ENCODE measurements around the gene OPN4.

OPN4 gene

DNA sequence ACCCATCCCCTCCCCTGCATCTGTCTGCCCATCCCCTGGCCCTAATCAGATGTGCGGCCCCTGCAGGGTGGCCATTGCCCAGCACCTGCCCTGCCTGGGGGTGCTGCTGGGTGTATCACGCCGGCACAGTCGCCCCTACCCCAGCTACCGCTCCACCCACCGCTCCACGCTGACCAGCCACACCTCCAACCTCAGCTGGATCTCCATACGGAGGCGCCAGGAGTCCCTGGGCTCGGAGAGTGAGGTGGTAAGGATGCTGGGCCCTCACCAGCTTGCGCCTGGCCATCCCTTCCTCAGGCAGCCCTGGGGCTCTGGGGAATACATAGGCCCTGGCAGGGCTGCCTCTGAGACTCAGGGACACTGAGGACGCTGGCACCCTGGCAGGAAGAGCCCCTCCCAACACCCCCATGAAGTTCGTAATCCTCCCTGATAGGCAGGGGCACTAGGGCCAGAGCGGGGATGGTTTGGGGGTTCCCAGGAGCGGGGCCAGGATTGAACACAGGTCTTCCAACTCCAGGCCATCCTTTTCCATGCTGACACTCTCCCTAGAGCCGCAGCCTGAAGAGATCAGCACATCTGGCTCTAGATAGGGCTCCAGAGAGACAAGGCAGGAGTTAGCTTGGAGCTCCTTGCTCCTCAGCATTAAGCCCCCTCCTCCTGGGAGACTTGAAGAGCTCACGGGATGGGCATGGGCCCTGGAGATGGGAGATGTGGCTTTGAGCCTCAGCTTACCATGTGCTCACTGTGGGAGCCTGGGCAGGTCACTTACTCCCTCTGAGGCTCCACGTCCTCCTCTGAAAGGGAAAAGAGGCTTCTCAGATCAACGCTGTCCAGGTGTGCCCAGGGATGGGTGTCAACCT is 8.1 kb downstream of the OPN4 start:
- DNase-seq = no peak

DNA sequence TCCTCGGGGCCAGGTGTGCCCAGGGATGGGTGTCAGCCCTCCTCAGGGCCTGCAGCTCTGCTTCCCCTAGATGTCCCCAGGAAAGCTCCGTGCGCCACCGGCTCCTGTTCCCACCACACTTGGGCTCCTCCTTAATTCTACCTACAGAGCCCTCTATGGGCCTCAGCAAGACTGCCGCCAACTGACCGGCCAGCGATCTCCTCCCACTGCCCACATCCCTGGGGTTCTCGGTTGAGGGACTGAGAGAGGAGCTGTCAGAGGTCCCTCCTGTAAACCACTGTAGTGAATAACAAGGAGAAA is 8.6 kb downstream of the OPN4 start:
- DNase-seq = no peak

DNA sequence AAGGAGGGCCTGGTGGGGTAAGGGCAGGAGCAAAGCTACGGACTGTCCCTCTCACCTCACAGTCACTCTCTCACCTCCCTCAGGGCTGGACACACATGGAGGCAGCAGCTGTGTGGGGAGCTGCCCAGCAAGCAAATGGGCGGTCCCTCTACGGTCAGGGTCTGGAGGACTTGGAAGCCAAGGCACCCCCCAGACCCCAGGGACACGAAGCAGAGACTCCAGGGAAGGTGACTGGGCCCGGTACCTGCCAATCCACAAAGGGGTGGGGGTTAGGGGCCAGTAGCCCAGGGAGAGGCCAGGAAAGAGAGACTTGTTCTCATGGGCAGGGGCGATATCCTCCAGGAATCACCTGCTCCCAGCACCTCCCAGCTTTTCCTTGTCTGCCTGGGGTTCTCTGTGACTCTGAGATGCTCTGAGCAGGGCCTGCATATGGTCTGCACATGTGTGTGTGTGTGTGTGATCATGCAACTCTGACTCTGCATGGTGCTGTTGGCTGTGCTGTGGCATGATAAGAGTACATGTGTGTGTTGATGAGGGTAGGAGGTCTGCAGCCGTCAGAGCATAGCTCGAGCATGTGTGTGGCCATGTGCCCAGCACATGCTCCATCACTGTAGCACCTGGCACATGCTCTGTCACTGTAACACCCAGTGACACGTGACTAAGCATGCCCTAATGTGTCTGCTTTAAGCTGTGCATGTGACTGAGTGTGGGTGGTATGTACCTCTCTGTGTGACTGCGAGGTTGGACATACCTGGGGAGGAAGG is 9.4 kb downstream of the OPN4 start:
- DNase-seq = no peak

DNA sequence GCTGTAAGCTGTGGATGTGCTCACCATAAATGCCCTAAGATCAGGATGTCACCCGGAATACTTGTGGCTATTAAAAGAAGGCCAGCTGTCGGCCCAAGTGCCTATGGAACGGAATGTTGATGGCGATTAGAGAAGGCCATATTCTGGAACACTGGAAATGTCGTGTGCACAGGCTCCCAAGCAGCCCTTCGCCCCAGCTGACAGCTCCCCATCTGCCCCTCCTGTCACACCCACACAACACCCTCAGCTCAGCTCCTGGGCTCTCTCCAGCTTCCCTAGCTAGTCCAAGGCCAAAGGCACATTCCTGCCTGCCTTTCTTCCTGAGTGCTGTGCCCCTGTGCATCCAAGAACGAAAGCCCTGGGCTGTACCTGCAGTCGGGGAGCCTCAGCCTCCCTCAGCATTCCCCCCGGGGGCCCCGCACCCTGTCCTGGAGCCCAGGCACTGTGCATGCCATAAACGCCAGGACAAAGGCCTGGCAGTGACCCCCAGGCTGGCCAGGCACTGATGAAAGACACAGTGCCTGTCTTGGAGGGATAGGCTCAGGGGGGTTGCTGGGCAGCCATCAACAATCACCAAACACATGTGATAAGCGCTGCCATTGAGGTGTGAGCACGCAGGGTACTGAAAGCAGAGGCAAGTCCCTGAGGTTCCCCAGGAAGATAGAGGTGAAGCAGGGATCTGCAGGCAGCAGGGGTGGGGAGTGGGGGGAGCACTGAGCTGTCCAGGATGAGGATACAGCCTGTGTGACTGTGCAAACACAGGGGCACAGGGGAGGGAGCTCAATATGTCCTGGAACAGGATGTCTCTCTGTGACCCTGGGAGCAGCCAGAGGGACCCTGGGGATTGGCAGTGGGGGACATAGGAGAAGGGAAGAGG is 10.2 kb downstream of the OPN4 start:
- no peak for DNase-seq

DNA sequence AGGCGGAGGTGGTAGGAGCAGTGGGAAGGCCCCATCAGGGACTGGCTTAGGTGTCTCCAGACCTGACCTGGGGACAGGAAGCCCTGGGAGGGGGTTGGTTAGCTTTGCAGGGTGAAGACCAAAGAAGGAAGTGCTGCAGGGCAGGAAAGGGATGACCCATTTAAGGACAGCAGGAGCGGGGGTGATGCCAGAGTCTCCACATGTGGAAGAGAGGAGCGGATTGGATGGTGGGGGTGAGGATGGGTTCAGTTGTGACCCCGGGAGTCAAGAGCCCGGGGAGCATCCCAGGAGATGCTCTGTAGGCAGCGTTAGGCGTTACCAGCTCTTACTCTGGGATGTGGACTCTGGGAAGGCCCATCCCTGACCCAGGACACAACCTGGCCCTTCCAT is 10.9 kb downstream of the OPN4 start:
- DNase-seq = no peak

DNA sequence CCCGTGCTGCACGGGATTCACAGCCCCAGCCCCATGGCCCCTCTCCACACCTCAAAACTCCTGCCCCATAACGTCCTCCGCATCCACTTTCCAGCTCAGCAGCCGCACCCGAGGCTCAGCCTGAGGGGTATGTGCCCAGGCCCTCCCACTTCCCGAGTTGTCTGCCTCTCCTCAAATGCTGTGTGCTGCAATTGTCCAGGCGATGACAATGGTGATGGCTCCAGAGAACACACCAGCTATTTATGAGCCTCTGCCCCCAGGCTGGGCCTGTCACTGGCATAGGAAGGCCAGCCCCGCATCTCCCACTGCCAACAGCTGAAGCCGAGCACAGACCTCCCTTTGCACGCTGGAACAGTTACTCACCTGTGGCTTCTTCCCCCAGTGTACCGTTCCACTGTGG is 11.5 kb downstream of the OPN4 start:
- no peak for DNase-seq

DNA sequence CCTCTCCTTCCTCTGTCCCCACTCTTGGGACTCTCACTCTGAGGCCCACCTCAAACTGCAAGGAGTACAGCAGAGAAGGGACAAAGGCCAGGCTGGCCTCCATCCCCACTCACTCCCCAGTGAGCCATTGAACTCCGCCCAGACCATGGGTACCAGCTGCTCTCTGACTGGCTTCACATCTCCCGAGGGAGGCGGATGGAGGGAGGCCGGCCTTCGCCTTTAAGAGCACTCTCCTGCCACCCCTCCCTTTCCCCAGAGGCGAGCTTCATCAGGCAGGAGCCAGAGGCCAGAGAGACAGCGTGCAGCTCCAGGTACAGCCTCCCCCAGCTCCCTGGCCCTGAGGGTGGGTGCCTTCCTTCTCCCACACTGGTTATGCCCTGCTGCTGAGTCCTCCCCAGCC is 12.2 kb downstream of the OPN4 start:
- no peak for DNase-seq

DNA sequence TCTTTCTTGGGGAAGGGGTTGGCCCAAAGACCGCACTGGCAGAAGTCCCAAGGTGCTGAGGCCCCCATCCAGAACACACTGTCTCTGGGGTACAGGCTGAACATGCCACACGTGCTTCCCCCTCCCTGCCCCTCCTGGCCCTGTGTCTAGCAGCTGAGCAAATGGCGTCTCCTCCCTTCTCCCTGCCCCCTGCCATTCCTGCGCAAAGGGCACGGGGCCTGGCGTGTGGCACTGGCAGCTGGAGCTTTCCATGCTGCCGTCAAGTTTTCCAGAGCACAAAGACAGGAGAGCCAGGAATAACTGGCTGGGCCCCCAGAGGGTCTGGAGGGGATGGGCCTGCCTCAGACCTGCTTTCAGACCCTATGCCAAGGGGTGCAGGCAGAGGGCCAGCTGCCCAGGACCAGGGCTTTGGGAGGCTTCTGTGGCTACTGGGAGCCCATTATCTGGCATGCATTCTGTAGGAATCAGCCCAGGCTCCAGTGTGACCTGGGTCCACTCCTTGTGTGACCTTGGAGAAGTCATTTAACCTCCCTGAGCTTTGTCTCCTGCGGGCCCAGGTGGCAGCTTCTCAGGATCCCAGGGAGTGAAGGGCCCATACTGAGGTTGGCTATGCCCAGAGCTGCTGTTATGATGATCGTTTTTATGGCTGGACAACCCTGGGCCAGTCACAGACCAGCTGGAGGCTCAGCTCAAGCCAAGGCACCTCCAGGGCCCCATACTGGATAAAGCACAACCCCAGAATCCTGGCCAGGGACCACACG is 13.3 kb downstream of the OPN4 start:
- DNase-seq = no peak

DNA sequence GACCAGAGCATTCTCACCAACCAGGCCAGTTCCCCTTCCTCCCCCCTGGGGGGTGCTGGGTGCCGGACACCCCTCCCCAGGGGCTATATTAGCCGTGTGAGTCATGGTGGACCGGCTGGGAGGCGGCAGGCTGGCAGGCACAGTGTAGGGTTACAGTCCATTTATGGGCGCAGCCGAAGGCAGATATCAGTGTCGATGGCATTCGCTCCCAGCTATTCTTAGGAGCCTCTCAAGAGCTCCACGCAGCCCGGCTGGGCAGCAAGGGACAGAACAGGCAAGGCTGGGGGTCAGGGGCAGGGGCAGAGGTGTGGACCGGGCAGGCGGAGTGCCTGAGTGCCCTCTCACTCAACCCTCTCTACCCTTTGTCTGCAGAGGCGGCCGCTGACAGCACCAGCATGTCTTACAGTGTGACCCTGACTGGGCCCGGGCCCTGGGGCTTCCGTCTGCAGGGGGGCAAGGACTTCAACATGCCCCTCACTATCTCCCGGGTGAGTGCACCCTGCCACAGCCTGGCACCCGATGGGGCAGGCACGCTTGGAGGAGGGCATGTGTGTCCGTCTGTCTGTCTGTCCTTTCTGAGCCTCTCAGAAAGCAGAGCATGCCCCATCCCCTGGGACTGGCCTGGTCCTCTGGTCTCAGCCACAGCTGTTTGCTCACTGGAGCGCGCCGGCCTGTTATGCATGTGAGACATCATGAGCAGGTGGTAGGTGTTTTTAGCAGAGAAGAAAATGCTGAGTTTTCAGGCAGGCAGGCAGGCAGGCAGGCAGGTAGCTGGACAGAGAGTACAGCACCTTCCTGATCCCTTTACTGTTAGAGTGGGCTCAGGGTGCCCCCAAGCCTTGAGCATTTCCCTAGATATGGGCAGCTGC is 14.2 kb downstream of the OPN4 start, which contains the start of gene LDB3:
Gene LDB3 (plus strand): TSS at position 215 of the 869 bp plus-strand sequence. CDS start 181 bp downstream, at position 396.
- no peak for DNase-seq

DNA sequence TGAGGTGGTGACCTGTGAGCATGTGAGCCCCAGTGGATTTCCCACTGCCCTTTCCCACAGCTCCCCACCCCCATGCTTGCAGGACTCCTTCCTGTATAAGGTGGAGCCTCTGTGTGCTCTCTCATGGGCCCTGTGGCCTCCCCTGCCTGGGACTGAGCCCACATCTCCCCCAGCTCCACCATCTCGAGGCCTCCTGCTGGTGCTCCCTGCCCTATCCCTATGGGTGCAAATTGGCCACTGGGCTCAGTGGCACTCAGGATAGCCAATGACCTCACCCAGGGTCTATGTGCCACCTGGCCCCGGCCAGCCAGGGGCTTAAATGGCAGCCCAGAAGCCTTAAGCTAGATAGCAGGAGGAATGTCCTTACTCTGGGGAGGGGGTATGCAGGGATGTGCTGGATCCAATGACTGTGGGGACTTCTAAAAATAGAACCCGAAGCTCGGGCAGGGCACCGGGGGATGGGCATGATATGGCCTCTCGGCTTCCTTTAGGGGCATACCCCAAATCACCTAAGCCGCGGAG is 16.0 kb downstream of the OPN4 start:
- no peak for DNase-seq

DNA sequence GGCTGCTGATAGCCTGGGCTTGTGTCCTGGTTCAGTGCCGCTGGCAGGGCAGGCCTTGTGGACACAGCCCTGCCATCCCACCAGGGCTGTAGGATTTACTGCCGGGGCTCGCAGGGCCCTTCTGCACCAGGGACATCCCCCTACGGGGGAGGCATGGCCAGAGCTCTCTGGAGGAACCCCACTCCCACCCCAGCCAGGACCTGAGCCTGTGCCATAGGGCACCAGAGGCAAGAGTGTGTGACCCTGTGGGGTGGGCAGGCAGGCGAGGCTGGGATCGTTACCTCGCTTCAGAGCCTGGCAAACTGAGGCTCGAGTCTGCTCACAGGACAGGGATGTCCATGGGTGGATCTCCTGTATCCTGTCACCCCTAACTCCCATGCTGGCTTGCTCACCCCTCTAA is 16.5 kb downstream of the OPN4 start:
- no peak for DNase-seq

DNA sequence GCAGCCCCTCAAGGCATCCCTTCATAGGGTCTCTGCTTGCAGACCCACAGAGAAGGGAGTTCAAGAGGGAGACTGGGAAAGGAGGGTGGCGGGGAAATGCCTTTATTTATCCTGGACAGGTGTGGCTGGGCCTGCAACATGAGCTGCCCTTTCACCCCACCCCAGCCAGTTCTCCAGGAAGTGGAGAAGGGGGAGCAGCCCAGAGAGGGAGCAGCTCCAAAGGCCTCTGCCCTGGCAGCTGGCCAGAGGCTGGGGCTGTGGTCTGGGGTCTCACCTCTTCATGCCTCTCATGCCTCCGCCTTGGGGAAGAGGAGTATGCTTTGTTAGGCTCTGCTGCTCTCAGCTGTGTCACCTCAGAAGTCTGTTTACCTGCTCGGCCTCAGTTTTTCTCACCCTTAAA is 17.1 kb downstream of the OPN4 start:
- no peak for DNase-seq

DNA sequence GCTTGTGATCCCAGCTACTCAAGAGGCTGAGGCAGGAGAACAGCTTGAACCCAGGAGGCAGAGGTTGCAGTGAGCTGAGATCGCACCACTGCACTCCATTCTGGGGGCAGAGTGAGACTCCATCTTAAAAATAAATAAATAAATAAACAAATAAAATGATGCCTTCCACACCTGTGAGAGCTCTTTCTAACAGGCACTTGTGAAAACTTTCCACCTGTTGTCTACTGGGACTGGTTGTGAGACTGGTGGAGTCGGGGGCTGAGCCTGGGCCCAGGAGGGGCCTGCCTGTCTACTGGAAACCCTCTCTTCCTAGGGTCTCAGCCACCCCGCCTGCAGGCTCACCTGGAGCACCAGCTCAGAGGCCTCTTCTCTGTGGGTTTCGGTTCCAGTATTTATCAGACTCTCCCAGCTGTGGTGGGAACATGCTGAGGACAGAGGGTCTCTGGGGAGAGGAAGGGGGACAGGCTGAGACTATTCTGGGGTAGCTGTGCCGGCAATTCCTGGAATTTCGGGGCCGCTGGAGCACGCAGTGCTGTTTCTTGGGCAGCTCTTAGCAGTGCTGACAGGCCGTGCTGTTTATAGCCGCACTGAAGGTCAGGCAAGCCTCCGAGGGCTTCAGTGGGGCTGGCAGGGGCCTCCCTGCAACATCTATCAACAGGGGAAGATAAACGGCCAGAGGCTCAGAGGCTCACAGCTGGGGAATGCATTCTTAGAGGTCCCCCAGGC is 17.8 kb downstream of the OPN4 start:
- no peak for DNase-seq

DNA sequence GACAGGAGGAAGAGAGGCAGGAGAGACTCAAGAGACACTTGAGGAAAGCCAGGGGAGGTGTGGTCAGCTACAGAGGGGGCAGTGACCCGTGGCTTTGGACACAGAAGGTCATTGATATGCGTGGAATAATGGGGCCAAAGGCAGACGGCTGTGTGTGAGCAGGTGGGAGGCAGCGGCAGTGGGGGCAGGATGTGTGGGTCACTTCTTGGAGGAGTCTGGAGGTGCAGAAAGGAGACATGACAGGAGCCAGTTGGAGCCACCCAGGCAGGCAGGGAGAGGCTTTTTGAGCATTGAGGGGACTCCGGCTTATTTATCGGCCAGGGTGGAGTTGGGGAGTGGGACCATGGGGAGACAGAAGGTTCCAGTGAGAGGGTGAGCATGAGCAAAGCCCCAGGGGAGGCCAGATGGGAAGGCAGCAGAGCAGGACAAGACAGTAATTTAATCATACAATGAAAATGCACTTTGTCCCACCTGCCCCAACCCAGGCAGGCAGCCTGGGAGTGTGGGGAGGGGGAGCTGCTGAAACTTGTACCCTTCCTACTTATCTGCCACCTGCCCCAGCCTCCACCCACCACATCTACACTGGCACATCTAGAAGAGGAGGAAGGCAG is 19.0 kb downstream of the OPN4 start:
- no peak for DNase-seq

DNA sequence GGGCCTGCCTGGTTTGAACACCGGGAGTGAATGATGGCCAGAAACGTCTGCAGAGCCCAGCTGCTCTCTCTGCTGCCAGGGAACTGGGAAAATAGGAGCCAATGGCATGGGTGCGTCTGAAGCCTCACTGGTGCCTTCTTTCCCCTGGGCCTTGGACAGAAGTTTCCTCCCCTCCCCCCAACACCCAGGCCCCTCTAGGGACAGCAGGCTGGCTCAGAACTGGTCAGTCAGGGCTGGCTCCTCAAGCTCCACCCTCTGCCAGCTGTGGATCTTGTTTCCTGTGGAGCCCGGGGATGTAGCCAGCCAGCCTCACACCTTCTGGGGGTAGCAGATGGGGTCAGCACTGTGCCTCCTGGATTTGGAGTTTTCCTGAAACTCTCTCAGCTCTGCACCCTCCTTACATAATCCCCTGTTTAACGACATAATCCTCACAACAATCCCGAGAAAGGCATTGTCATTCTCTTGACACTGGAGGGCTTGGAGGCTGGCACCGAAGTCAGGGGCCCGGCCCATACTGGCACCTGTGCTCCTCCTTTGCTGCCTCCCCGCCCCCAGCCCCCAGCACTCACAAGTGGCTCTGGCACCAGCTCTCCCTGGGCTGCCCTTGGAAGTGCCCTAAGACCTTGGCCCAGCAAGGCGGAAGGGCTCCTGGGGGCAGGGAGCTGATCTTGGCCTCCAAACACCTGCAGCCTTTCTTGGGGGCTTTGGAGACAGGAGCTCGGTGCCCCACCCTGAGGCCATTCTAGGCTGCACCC is 19.7 kb downstream of the OPN4 start:
- DNase-seq = no peak

DNA sequence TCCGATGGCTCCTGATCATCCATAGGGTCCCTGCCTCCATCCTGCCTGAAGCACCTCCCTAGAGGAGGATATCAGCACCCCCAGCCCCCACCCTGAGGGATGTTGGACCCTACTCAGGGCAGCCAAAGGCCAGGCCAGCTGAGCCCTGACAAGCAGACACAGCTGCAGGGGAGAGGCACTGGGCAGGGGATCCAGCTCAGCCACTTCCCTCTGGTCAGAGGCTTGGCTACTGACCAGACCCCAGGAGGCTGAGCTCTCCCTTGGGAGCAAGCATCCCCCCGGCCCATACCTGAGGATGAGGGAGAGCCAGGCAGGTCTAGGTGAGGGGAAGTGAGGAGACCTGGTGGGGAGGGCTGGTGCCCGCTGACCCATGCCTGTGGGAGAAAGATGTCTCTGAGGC is 20.6 kb downstream of the OPN4 start:
- no peak for DNase-seq

DNA sequence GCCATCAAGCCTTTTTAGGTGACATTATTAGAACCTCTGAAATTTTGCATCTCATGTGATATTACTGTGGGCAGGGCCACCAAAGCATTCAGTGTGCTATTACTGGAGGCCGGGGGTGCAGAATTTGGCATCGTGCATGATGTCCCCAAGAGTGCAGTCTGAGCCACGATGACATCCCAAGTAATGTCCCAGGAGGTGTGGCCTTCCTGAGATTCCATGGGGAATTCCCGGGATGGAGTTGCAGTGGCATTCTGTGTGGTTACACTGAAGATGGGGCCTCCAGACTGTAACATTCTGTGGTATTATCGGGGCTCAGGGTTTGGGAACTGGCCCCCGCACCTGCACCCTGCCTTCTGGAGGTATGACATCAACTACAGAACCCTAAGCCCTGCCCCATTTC is 23.0 kb downstream of the OPN4 start:
- DNase-seq = no peak

DNA sequence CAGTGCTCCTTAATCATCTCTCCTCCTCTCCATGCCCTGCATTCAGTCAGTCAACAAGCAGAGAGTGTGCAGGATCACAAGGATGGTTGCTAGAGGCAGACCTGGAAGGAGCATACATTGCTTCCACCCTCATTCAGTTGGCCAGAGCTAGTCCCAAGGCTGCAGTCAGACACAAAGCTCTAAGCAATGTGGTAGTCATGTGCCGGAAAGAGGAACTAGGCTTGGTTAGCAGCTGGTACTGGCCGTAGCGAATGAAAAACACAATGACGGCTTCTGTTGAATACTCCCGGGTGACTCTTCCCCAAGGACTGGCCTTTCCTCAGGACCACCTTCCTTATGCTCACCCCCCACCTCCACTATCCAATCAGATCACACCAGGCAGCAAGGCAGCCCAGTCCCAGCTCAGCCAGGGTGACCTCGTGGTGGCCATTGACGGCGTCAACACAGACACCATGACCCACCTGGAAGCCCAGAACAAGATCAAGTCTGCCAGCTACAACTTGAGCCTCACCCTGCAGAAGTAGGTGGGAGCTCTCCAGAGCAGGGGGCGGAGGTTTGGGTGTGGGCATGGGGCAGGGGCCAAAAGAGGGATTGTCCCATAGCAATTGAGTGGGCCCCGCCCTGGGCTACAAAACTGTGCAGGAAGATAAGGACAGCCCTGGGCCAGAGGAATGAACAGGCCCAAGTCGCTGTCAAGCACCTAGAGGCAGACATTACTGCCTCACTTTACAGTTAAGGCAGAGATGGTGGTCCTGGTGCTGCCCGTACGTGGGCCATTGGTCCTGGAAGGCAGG is 24.8 kb downstream of the OPN4 start:
- DNase-seq = no peak

DNA sequence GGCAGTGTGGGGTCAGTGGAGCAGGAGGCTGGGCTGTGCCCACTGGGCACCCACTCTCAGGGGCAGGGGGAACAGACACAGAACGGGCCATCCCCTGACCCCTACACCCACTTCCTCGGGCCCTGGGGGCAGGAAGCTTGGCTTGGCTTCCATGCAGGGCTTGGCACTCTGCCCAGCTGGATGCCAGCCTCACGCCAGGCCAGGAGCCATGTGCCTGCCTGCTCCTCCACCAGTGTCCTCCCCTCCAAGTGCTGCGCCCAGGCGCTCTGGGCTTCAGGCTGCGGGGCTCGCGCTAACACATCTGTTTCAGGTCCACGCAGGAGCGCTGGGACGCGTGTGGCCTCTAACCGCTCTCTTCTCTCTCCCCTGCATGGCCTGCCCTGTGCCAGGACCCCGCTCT is 26.7 kb downstream of the OPN4 start:
- DNase-seq = no peak

Data from NCI-H226 (cell line).